ENCODE measurements around the gene AFF2. TPM values are rescaled to one million over a fixed set of nuclear protein-coding genes. Genes with fewer than 3 reads are reported as not detected.

The AFF2 gene
- total RNA-seq, 4 donors from 2014 or later, result 0.05 to 1.0 (median 0.23) TPM

DNA sequence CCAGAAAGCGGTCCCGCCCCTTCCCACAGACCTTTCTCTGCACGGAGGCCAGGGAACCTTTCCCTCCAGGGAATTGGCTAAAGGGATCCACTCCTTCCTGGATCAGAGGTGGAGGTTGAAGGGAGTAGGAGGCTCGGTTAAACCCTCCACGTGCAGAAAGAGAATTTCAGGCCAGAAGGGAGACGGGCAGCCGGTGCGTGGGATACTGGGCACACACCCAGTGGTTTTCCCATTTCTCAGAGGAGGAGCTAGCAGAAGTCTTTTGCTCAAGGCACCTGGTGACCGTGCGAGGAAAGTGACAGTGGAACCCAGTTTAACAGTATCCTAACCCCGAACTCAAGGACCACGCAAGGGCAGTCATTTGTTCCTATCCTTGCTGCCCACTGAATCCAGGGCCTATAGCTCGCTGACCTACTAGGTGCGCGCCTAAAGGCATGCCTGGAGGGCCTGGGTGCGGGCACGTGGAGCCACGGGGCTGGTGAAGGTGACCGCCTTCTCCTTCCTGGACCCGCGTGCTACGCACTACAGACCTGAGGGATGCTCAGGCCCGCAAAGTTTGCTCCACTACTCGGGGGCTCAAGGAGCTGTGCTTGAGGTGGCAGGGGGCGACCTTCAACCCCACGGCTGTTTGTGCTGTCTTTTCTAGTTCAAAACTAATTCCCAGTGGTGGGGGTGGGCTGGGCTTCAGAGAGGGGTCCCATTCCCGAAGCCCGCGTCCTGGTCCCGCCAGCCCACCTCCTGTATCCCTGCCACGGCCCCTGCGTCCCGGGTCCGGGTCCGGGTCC, 587 bp upstream of the AFF2 start:
- no peaks in the 10 kb centered on the region for H3K9me3 ChIP-seq
- intact Hi-C loops (cut with DNase I; ENCODE audit: low total_unique reads) (no loop called here), in situ Hi-C loops (cut with MboI; ENCODE audit: low sequenced_read_pairs in 4 of 4) (no loop called here)
- DNase-seq, result no peak
- peaks cover 10 to 42% (median 35%) of the 10 kb centered on the region in 3 donors for H3K27me3 ChIP-seq
- no peaks in the 10 kb centered on the region for H3K4me1 ChIP-seq
- H3K36me3 ChIP-seq, result no peaks in the 10 kb centered on the region
- no peak for TF ChIP-seq POLR2A (IDR thresholded peaks at IDR 0.05)
- TF ChIP-seq, protein P1, sequence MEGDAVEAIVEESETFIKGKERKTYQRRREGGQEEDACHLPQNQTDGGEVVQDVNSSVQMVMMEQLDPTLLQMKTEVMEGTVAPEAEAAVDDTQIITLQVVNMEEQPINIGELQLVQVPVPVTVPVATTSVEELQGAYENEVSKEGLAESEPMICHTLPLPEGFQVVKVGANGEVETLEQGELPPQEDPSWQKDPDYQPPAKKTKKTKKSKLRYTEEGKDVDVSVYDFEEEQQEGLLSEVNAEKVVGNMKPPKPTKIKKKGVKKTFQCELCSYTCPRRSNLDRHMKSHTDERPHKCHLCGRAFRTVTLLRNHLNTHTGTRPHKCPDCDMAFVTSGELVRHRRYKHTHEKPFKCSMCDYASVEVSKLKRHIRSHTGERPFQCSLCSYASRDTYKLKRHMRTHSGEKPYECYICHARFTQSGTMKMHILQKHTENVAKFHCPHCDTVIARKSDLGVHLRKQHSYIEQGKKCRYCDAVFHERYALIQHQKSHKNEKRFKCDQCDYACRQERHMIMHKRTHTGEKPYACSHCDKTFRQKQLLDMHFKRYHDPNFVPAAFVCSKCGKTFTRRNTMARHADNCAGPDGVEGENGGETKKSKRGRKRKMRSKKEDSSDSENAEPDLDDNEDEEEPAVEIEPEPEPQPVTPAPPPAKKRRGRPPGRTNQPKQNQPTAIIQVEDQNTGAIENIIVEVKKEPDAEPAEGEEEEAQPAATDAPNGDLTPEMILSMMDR (IDR thresholded peaks at IDR 0.05 in 4 of 5, conservative IDR thresholded peaks at IDR 0.05 in 1 of 5), result no peak
- ATAC-seq, result no peak
- H3K4me3 ChIP-seq, result no peak overlapping the region
- no peak overlapping the region for H3K27ac ChIP-seq

DNA sequence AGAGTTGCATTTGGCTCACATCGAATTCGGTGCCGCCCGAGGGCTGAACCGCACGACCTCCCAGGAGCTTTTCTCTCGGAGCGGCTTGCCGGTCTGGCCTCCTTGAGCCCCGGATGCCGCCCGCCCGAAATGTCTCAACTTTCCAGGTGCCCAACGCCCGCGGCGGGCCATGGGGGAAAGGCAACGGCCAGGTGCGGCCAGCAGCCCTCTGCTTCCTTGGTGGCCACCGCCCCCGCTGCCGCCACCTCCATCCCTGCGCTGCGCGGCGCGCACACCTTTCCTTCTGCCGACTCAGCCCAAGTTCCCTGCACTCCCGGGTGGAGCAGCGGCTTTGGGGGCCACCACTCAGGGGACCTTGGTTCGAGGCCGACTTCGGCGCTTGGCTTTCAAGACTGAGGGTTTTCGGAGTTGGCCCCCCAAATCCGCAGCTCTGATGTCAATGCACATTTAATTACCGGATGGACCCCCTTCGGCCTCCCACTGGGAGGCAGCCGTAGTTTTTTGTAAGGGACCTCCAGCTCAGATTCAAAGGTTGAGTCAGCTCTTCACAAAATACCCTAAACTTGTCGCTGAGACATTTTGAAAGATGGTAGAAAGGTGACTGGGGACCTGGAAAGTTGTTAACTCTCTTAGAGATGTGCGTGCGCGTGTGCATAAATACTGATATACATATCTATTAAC, 1.1 kb downstream of the AFF2 start:
- Histone ChIP-seq H3K27me3 (peaks cover 10 to 42% (median 35%) of the 10 kb centered on the region in 3 donors), H3K27ac (no peak overlapping the region), H3K4me3 (peak overlapping the region in 3 of 4 donors; percentile 37 to 43 (median 39)), H3K9me3 (no peaks in the 10 kb centered on the region), H3K36me3 (no peaks in the 10 kb centered on the region), H3K4me1 (no peaks in the 10 kb centered on the region)
- intact Hi-C loops (cut with DNase I; ENCODE audit: low total_unique reads) (no loop called here), in situ Hi-C loops (cut with MboI; ENCODE audit: low sequenced_read_pairs in 4 of 4) (no loop called here)
- ATAC-seq (no peak), DNase-seq (no peak)
- no peak for TF ChIP-seq POLR2A (IDR thresholded peaks at IDR 0.05)
- TF ChIP-seq, protein P1 (IDR thresholded peaks at IDR 0.05 in 4 of 5, conservative IDR thresholded peaks at IDR 0.05 in 1 of 5), result no peak

DNA sequence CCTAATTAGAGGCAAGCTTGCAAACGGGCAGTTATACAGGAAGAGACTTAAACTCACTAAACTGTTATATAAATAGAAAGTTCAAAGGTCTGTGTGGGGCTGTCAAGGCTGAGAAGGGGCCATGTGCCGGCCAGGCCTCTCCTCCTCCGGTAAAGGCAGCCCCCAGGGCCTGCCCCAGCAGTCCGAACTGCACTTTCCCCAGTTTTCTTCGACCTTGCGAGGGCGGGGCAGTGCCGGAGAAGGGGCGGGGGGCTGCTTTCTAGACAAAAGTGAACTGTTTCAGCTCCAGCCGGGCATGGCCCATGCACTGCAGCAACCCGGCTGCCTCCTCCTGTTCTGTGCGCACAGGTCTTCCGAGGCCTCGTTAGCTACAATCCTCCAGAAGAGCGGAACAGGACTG, 4.1 kb downstream of the AFF2 start:
- intact Hi-C loops (cut with DNase I; ENCODE audit: low total_unique reads), result no loop called here
- in situ Hi-C loops (cut with MboI; ENCODE audit: low sequenced_read_pairs in 4 of 4), result no loop called here
- no peak for ATAC-seq

DNA sequence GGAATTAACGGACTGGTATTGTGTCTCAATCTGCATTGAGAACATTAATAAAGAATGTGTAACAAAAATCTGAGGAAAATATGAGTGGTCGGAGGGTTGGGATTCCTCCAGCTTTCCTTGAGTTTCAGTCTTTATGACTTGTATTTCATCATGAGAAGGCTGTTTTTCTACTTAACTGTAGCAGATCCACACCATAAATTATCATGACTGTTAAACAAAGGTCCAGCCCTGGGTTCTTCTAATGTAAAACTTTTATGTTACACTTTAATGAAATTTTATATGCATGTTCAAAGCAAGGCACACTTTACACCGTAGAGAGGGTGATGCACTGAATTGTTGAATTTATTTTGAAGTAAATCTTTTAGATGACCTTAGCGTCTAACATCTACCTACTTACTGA, 7.0 kb downstream of the AFF2 start:
- Histone ChIP-seq H3K36me3 (no peaks in the 10 kb centered on the region), H3K27ac (no peak overlapping the region), H3K9me3 (no peaks in the 10 kb centered on the region), H3K4me1 (no peaks in the 10 kb centered on the region), H3K4me3 (no peak overlapping the region), H3K27me3 (peaks cover 4 to 23% (median 19%) of the 10 kb centered on the region in 3 donors)
- DNase-seq (no peak), ATAC-seq (no peak)
- intact Hi-C loops (cut with DNase I; ENCODE audit: low total_unique reads) (no loop called here), in situ Hi-C loops (cut with MboI; ENCODE audit: low sequenced_read_pairs in 4 of 4) (no loop called here)
- no peak for TF ChIP-seq POLR2A (IDR thresholded peaks at IDR 0.05)
- TF ChIP-seq, protein P1 (IDR thresholded peaks at IDR 0.05 in 4 of 5, conservative IDR thresholded peaks at IDR 0.05 in 1 of 5), result no peak

More for the DNA sequence above, 4.1 kb downstream of the AFF2 start:
- no peaks in the 10 kb centered on the region for H3K9me3 ChIP-seq
- H3K36me3 ChIP-seq, result no peaks in the 10 kb centered on the region
- TF ChIP-seq, protein P1 (IDR thresholded peaks at IDR 0.05 in 4 of 5, conservative IDR thresholded peaks at IDR 0.05 in 1 of 5), result no peak
- no peak for TF ChIP-seq POLR2A (IDR thresholded peaks at IDR 0.05)
- no peak overlapping the region for H3K27ac ChIP-seq
- peaks cover 10 to 44% (median 35%) of the 10 kb centered on the region in 3 donors for H3K27me3 ChIP-seq
- H3K4me1 ChIP-seq, result no peaks in the 10 kb centered on the region
- no peak for DNase-seq
- no peak overlapping the region for H3K4me3 ChIP-seq
